Panc1 (cell line): ENCODE measurements around the gene PSMA5. TPM values are rescaled to one million over a fixed set of nuclear protein-coding genes. Genes with fewer than 3 reads are reported as not detected.

Source experiments
- ATAC-seq: fragments of 200-7000 bp; cut with Tn5 transposase; 2 replicates; pipeline ENCODE4 v1.9.1; 2020; ENCODE audit warnings: mild to moderate bottlenecking, moderate library complexity
- BruUV-seq: library from RNA; stranded (reverse); fragments of 400-500 nt; replicated peaks from 2 replicates; lab custom pipeline; 2021; lab: Mats Ljungman, UMichigan
- CTCF ChIA-PET: fragments of 300-600 bp; sonication (Branson Sonifier 250); formaldehyde crosslinking; loops from one replicate; lab custom pipeline; 2022; ENCODE audit warnings: antibody characterized with exemption; lab: Charles Lee
- POLR2A ChIA-PET: fragments of 300-600 bp; sonication (Branson Sonifier 250); formaldehyde crosslinking; loops from one replicate; lab custom pipeline; 2022; ENCODE audit warnings: antibody characterized with exemption; lab: Charles Lee
- DNase-seq: peaks from one replicate; pipeline ENCODE4 v3.0.0-alpha.2; 2010; ENCODE audit warnings: low read depth, low spot score
- H3K27ac ChIP-seq: 2 replicates; pipeline ENCODE4 v1.5.1; 2011; ENCODE audit warnings: mild to moderate bottlenecking, low read length, inconsistent platforms
- H3K27me3 ChIP-seq: fragments of 200-500 bp; sonication (Bioruptor generic); 2 replicates; pipeline ENCODE4 v1.6.0; 2014; ENCODE audit warnings: low read length, inconsistent platforms; ENCODE audit not compliant: control insufficient read depth, insufficient read depth
- H3K36me3 ChIP-seq: fragments of 200-500 bp; sonication (Bioruptor generic); 2 replicates; pipeline ENCODE4 v1.5.1; 2014; ENCODE audit warnings: inconsistent platforms, mild to moderate bottlenecking, low read length, moderate library complexity; ENCODE audit not compliant: control insufficient read depth, insufficient read depth
- H3K4me1 ChIP-seq: 2 replicates; pipeline ENCODE4 v1.5.1; 2011; ENCODE audit warnings: inconsistent platforms, mild to moderate bottlenecking, low read length, moderate library complexity; ENCODE audit not compliant: control insufficient read depth, insufficient read depth
- H3K4me3 ChIP-seq, 2 experiments: 2 replicates each; pipeline ENCODE4 v1.5.1; 2011 to 2012; ENCODE audit warnings: low read depth in 2 of 2, low read length in 2 of 2, mild to moderate bottlenecking in 2 of 2, inconsistent platforms in 1 of 2, moderate library complexity in 1 of 2
- H3K9me3 ChIP-seq: fragments of 200-500 bp; sonication (Bioruptor generic); 2 replicates; pipeline ENCODE4 v1.5.1; 2014; ENCODE audit warnings: low read depth, mild to moderate bottlenecking, inconsistent platforms, low read length, moderate library complexity; ENCODE audit not compliant: control insufficient read depth, insufficient read depth
- POLR2AphosphoS5 ChIP-seq: IDR thresholded peaks from 2 replicates; pipeline ENCODE4 v1.6.1; 2012; ENCODE audit warnings: mild to moderate bottlenecking, low read depth, low read length, moderate library complexity
- SIN3A ChIP-seq: IDR thresholded peaks from 2 replicates; pipeline ENCODE4 v1.6.1; 2012; ENCODE audit warnings: low read depth, mild to moderate bottlenecking, low read length, moderate library complexity, borderline replicate concordance; ENCODE audit not compliant: insufficient read depth
- TCF7L2 ChIP-seq: IDR thresholded peaks from 2 replicates; pipeline ENCODE4 v1.6.1; 2011; ENCODE audit warnings: mild to moderate bottlenecking, low read depth, low read length, inconsistent platforms
- in situ Hi-C: cut with HindIII; loops from 2 replicates; pipeline ENCODE4 v1.10.0; 2016; ENCODE audit warnings: low sequenced_read_pairs, low pct_unique_long_range_greater_than_20kb
- intact Hi-C: fragments of 100-400 bp; cut with micrococcal nuclease; formaldehyde crosslinking; loops from one replicate; pipeline ENCODE4 v1.10.0; 2022; ENCODE audit not compliant: unreplicated experiment
- total RNA-seq: library from RNA; stranded (reverse); gene quantifications from one replicate; pipeline ENCODE4 v1.2.1, GENCODE V29; 2021; ENCODE audit not compliant: unreplicated experiment
- TF ChIP-seq, protein P1 (sequence below): fragments of 450-650 bp; IDR thresholded peaks from 2 replicates; pipeline ENCODE4 v1.5.1; 2017; ENCODE audit warnings: mild to moderate bottlenecking
- TF ChIP-seq, protein P2 (sequence below), 2 experiments: IDR thresholded peaks; 2 replicates each; pipeline ENCODE4 v1.6.1; 2011 to 2012; ENCODE audit warnings: low read depth in 2 of 2, control low read depth in 1 of 2, low read length in 1 of 2, mild to moderate bottlenecking in 1 of 2, moderate library complexity in 1 of 2; ENCODE audit not compliant: insufficient read depth in 1 of 2

PSMA5 gene
- total RNA-seq, 1 experiment from 2014 or later: 118 TPM

DNA sequence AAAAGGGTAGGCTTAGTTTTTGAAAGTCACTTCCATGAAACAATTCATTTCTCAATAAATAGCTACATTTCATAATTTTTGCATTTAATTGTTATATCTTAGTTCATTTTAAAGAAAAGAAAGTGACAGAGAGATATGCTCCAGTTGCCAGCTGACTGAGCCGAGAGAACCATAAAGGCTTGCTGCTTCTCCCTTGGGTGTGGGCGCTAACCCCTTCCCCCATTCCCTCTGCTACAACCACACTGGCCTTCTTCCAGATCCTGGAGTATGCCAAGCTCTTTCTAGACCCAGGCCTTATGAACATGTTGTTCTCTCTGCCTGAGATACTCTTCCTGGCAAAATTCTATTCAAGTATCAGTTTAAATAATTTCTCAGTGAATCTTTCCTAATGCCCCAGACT lies 40.8 kb downstream of the PSMA5 start:
- CTCF ChIA-PET: no interaction called here
- in situ Hi-C loops: no loop called here
- POLR2A ChIA-PET: no interaction called here

DNA sequence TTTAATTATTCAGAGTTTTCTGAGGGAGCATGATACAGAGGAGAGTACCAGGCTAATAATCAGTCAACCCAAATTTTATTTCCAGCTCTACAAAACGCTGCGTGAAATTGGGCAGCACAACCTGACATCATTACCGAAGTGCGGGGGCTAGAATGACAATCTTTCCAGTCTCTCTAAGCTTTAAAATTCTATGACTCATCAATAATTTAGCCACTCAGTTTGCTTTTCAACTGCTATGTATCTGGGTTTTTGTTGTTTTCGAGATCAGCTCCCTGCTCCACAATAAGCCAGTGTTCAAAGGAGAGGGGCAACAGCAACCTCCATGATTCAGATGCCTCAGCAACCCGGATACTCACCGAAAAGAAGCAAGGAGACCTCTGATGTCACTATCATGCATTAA lies 42.4 kb downstream of the PSMA5 start:
- Histone ChIP-seq H3K4me1 (no peaks in the 10 kb centered on the region; the same call in 1 of the 2 replicates), H3K27ac (no peak overlapping the region), H3K9me3 (no peaks in the 10 kb centered on the region), H3K27me3 (no peaks in the 10 kb centered on the region), H3K4me3 (no peak overlapping the region), H3K36me3 (no peaks in the 10 kb centered on the region)
- DNase-seq: no peak
- no TSS peak for BruUV-seq
- TF ChIP-seq POLR2AphosphoS5 (no peak), TCF7L2 (no peak), SIN3A (no peak)
- TF ChIP-seq, protein P1, sequence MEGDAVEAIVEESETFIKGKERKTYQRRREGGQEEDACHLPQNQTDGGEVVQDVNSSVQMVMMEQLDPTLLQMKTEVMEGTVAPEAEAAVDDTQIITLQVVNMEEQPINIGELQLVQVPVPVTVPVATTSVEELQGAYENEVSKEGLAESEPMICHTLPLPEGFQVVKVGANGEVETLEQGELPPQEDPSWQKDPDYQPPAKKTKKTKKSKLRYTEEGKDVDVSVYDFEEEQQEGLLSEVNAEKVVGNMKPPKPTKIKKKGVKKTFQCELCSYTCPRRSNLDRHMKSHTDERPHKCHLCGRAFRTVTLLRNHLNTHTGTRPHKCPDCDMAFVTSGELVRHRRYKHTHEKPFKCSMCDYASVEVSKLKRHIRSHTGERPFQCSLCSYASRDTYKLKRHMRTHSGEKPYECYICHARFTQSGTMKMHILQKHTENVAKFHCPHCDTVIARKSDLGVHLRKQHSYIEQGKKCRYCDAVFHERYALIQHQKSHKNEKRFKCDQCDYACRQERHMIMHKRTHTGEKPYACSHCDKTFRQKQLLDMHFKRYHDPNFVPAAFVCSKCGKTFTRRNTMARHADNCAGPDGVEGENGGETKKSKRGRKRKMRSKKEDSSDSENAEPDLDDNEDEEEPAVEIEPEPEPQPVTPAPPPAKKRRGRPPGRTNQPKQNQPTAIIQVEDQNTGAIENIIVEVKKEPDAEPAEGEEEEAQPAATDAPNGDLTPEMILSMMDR: no peak
- TF ChIP-seq, protein P2, sequence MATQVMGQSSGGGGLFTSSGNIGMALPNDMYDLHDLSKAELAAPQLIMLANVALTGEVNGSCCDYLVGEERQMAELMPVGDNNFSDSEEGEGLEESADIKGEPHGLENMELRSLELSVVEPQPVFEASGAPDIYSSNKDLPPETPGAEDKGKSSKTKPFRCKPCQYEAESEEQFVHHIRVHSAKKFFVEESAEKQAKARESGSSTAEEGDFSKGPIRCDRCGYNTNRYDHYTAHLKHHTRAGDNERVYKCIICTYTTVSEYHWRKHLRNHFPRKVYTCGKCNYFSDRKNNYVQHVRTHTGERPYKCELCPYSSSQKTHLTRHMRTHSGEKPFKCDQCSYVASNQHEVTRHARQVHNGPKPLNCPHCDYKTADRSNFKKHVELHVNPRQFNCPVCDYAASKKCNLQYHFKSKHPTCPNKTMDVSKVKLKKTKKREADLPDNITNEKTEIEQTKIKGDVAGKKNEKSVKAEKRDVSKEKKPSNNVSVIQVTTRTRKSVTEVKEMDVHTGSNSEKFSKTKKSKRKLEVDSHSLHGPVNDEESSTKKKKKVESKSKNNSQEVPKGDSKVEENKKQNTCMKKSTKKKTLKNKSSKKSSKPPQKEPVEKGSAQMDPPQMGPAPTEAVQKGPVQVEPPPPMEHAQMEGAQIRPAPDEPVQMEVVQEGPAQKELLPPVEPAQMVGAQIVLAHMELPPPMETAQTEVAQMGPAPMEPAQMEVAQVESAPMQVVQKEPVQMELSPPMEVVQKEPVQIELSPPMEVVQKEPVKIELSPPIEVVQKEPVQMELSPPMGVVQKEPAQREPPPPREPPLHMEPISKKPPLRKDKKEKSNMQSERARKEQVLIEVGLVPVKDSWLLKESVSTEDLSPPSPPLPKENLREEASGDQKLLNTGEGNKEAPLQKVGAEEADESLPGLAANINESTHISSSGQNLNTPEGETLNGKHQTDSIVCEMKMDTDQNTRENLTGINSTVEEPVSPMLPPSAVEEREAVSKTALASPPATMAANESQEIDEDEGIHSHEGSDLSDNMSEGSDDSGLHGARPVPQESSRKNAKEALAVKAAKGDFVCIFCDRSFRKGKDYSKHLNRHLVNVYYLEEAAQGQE (IDR thresholded peaks at IDR 0.05; ENCODE audit: insufficient read depth in 1 of 2, low read depth in 2 of 2, low read length in 1 of 2): no peak
- ATAC-seq: no peak
- in situ Hi-C loops: no loop called here
- ChIA-PET POLR2A (no interaction called here), CTCF (no interaction called here)
- intact Hi-C loops: no loop called here

More for the DNA sequence above, 40.8 kb downstream of the PSMA5 start:
- H3K4me3 ChIP-seq: no peak overlapping the region
- H3K9me3 ChIP-seq: no peaks in the 10 kb centered on the region
- no peak for TF ChIP-seq POLR2AphosphoS5
- no peak for DNase-seq
- H3K36me3 ChIP-seq: no peaks in the 10 kb centered on the region
- intact Hi-C loops: no loop called here
- no peak overlapping the region for H3K27ac ChIP-seq
- no peak for ATAC-seq
- BruUV-seq: no TSS peak
- no peaks in the 10 kb centered on the region for H3K27me3 ChIP-seq
- no peaks in the 10 kb centered on the region; the same call in 1 of the 2 replicates for H3K4me1 ChIP-seq

GRCh38 chr1:109383087-109383779 lies 43.0 kb downstream of the PSMA5 start:
- BruUV-seq: no TSS peak
- in situ Hi-C loops: no loop called here
- TF ChIP-seq, protein P1: no peak
- TF ChIP-seq, protein P2 (IDR thresholded peaks at IDR 0.05; ENCODE audit: insufficient read depth in 1 of 2, low read depth in 2 of 2, low read length in 1 of 2): no peak
- TF ChIP-seq TCF7L2: no peak
- TF ChIP-seq POLR2AphosphoS5: no peak
- TF ChIP-seq SIN3A: no peak
- no peaks in the 10 kb centered on the region for H3K36me3 ChIP-seq
- no peaks in the 10 kb centered on the region for H3K27me3 ChIP-seq
- no peaks in the 10 kb centered on the region; the same call in 1 of the 2 replicates for H3K4me1 ChIP-seq
- POLR2A ChIA-PET: no interaction called here
- no peak overlapping the region for H3K27ac ChIP-seq
- no peak overlapping the region for H3K4me3 ChIP-seq
- CTCF ChIA-PET: no interaction called here
- no peak for DNase-seq
- no peak for ATAC-seq
- H3K9me3 ChIP-seq: no peaks in the 10 kb centered on the region
- intact Hi-C loops: no loop called here
